Type B pancreatic cell (in vitro differentiated cells): ENCODE results near the gene MRPL18. TPM values are rescaled to one million over a fixed set of nuclear protein-coding genes. Genes with fewer than 3 reads are reported as not detected.
A peak's percentile ranks its signal among the peaks of the same experiment; 100 is the strongest.

Experiments
- DNase-seq: peaks from one replicate; pipeline ENCODE4 v3.0.0; 2021; ENCODE audit warnings: mixed read lengths; ENCODE audit not compliant: unreplicated experiment; ENCODE audit errors: extremely low spot score
- H3K27ac Mint-ChIP-seq: 2 replicates; pipeline ENCODE4 v1.8.0; 2021; ENCODE audit warnings: mild to moderate bottlenecking, mixed read lengths
- H3K27me3 Mint-ChIP-seq: 2 replicates; pipeline ENCODE4 v1.8.0; 2021; ENCODE audit warnings: mixed read lengths
- H3K36me3 Mint-ChIP-seq: 2 replicates; pipeline ENCODE4 v1.8.0; 2021; ENCODE audit warnings: mixed read lengths
- H3K4me1 Mint-ChIP-seq: one replicate; pipeline ENCODE4 v1.8.0; 2021; ENCODE audit warnings: mixed read lengths; ENCODE audit not compliant: unreplicated experiment
- H3K4me3 Mint-ChIP-seq: 2 replicates; pipeline ENCODE4 v1.8.0; 2021; ENCODE audit warnings: mild to moderate bottlenecking, mixed read lengths
- H3K9me3 Mint-ChIP-seq: 2 replicates; pipeline ENCODE4 v1.8.0; 2021; ENCODE audit warnings: mixed read lengths
- CTCF ChIP-seq: fragments of 200-600 bp; sonication (generic); conservative IDR thresholded peaks from 2 replicates; pipeline ENCODE4 v1.5.0; 2021; ENCODE audit warnings: antibody characterized with exemption, mild to moderate bottlenecking
- total RNA-seq: library from RNA; stranded (reverse); gene quantifications from 2 replicates; pipeline ENCODE4 v1.2.1, GENCODE V29; 2021; ENCODE audit warnings: low replicate concordance

Gene MRPL18
- total RNA-seq, 1 donor from 2014 or later = 59.1 TPM

GRCh38 chr6:159836718-159837490 is 46.6 kb downstream of the MRPL18 start:
- H3K9me3 Mint-ChIP-seq = no peaks in the 10 kb centered on the region
- no peak for DNase-seq
- no peaks in the 10 kb centered on the region for H3K36me3 Mint-ChIP-seq
- no peak for TF ChIP-seq CTCF
- no peak overlapping the region for H3K4me3 Mint-ChIP-seq
- H3K27ac Mint-ChIP-seq = no peak overlapping the region
- H3K27me3 Mint-ChIP-seq = no peaks in the 10 kb centered on the region
- H3K4me1 Mint-ChIP-seq = no peaks in the 10 kb centered on the region

GRCh38 chr6:159837511-159837910 is 47.2 kb downstream of the MRPL18 start:
- no peak overlapping the region for H3K27ac Mint-ChIP-seq
- no peak for TF ChIP-seq CTCF
- no peaks in the 10 kb centered on the region for H3K9me3 Mint-ChIP-seq
- H3K4me1 Mint-ChIP-seq = no peaks in the 10 kb centered on the region
- H3K4me3 Mint-ChIP-seq = no peak overlapping the region
- DNase-seq = no peak
- no peaks in the 10 kb centered on the region for H3K27me3 Mint-ChIP-seq
- H3K36me3 Mint-ChIP-seq = no peaks in the 10 kb centered on the region

- no peaks in the 10 kb centered on the region for H3K4me1 Mint-ChIP-seq
- no peak overlapping the region for H3K27ac Mint-ChIP-seq
These were observed 47.9 kb downstream of the MRPL18 start for GRCh38 chr6:159838020-159838744.

GRCh38 chr6:159842035-159842434 is 51.8 kb downstream of the MRPL18 start:
- H3K4me3 Mint-ChIP-seq = no peak overlapping the region
- peak; percentile 66 for TF ChIP-seq CTCF
- no peak overlapping the region for H3K27ac Mint-ChIP-seq
- no peaks in the 10 kb centered on the region for H3K27me3 Mint-ChIP-seq
- H3K9me3 Mint-ChIP-seq = no peaks in the 10 kb centered on the region
- H3K36me3 Mint-ChIP-seq = no peaks in the 10 kb centered on the region
- DNase-seq = no peak
- no peaks in the 10 kb centered on the region for H3K4me1 Mint-ChIP-seq

More at GRCh38 chr6:159838020-159838744, 47.9 kb downstream of the MRPL18 start:
- TF ChIP-seq CTCF = no peak
- no peak for DNase-seq
- Mint-ChIP-seq H3K4me3 (no peak overlapping the region), H3K27me3 (no peaks in the 10 kb centered on the region), H3K36me3 (no peaks in the 10 kb centered on the region), H3K9me3 (no peaks in the 10 kb centered on the region)

GRCh38 chr6:159844737-159845645 is 54.7 kb downstream of the MRPL18 start:
- Mint-ChIP-seq H3K4me3 (no peak overlapping the region), H3K9me3 (no peaks in the 10 kb centered on the region), H3K27ac (no peak overlapping the region), H3K36me3 (no peaks in the 10 kb centered on the region), H3K27me3 (no peaks in the 10 kb centered on the region), H3K4me1 (no peaks in the 10 kb centered on the region)
- no peak for DNase-seq
- no peak for TF ChIP-seq CTCF

Other genes with a start within 250 kb of the MRPL18 start
- gene SOD2, start 97.2 kb upstream of the MRPL18 start, total RNA-seq = 78.1 and 100 TPM in 2 replicates
- gene WTAP, start 63.0 kb upstream of the MRPL18 start, total RNA-seq = 96.9 and 108 TPM in 2 replicates
- gene ACAT2, start 28.4 kb upstream of the MRPL18 start, total RNA-seq = 38.4 and 67.4 TPM in 2 replicates
- gene TCP1, start 865 bp upstream of the MRPL18 start, total RNA-seq = 206 and 235 TPM in 2 replicates
- gene PNLDC1, start 9.8 kb downstream of the MRPL18 start, total RNA-seq = 0.17 TPM in 1 of 2 replicates, not detected in the other
- not detected in 2 replicates for gene MAS1, start 100.5 kb downstream of the MRPL18 start, total RNA-seq
- 79.8 and 95.5 TPM in 2 replicates for gene IGF2R, start 178.6 kb downstream of the MRPL18 start, total RNA-seq